22Rv1 (cell line): ENCODE measurements around the gene CNTNAP2.
"Not testable (repeated sequence)": the region's sequence is repeated elsewhere in the genome, so short reads cannot be mapped to it uniquely, and the experiment has no call there.

Source experiments
- H3K27ac ChIP-seq: fragments of 450-650 bp; 2 replicates; pipeline ENCODE4 v1.5.1; 2017
- ZFX ChIP-seq: fragments of 450-650 bp; IDR thresholded peaks from 2 replicates; pipeline ENCODE4 v1.6.1; 2017; ENCODE audit warnings: antibody characterized with exemption, borderline replicate concordance
- TF ChIP-seq, protein P1 (sequence below): fragments of 450-650 bp; IDR thresholded peaks from 2 replicates; pipeline ENCODE4 v1.5.1; 2017; ENCODE audit warnings: mild to moderate bottlenecking

Gene CNTNAP2

DNA sequence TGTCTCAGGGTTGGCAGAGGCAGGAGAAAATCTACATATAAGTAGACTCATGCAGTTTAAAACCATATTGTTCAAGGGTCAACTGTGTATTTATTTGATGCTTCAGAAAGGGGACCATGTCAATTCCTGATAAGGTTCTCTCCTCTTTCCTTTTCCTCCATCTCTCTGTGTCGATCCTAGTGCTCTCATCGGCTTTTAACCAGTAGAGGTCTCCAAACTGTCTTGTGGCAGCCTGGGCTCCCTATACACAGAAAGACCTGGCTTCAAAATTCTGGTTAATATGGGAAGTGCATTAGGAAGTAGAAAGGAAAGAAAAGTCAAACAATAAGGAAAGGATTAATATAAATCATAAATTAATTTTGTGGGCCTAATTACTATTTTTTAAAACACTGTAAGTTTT lies 2169.5 kb downstream of the CNTNAP2 start:
- no peak overlapping the region for H3K27ac ChIP-seq
- TF ChIP-seq, protein P1, sequence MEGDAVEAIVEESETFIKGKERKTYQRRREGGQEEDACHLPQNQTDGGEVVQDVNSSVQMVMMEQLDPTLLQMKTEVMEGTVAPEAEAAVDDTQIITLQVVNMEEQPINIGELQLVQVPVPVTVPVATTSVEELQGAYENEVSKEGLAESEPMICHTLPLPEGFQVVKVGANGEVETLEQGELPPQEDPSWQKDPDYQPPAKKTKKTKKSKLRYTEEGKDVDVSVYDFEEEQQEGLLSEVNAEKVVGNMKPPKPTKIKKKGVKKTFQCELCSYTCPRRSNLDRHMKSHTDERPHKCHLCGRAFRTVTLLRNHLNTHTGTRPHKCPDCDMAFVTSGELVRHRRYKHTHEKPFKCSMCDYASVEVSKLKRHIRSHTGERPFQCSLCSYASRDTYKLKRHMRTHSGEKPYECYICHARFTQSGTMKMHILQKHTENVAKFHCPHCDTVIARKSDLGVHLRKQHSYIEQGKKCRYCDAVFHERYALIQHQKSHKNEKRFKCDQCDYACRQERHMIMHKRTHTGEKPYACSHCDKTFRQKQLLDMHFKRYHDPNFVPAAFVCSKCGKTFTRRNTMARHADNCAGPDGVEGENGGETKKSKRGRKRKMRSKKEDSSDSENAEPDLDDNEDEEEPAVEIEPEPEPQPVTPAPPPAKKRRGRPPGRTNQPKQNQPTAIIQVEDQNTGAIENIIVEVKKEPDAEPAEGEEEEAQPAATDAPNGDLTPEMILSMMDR, result peak; percentile 73
- no peak for TF ChIP-seq ZFX

DNA sequence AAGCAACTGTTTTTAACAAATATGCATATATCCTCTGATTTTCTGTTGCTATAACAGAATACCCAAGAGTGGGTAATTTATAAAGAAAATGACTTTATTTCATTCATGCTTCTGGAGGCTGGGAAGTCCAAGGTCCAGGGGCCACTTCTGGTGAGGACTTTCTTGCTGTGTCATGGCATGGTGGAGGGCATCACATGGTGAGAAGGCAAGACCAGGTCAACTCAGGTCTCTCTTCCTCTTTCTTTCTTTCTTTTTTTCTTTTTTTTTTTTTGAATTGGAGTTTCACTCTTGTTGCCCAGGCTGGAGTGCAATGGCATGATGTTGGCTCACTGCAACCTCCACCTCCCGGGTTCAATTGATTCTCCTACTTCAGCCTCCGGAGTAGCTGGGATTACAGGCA lies 2170.9 kb downstream of the CNTNAP2 start:
- no peak for TF ChIP-seq ZFX
- TF ChIP-seq, protein P1, result no peak
- no peak overlapping the region for H3K27ac ChIP-seq

DNA sequence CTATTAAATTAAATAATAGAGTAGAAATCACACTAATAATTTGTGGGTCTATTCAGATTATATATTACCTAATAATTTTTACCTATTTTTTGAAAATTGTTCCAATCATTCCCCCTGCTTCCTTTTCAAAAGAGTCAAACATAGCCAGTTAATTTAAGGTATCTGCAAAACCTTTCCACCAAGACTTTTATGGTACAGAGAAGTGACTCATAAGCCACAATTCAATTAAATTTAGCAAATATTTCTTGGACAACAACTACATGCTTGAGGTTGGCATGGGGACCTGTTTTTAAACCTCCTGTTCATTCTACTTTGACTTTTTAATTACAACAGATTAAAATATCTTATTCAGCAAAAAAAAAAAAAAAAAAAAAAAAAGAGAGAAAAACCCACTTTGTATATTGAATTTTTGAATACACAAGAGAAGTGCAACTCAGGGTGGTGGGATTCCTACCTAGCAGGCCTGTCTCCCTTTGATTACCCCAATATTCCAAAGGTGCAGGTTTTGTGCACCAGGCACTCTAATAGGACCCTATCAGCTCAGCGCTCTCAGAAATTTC lies 2172.1 kb downstream of the CNTNAP2 start:
- H3K27ac ChIP-seq, result no peak overlapping the region
- TF ChIP-seq ZFX, result no peak
- TF ChIP-seq, protein P1, result no peak

DNA sequence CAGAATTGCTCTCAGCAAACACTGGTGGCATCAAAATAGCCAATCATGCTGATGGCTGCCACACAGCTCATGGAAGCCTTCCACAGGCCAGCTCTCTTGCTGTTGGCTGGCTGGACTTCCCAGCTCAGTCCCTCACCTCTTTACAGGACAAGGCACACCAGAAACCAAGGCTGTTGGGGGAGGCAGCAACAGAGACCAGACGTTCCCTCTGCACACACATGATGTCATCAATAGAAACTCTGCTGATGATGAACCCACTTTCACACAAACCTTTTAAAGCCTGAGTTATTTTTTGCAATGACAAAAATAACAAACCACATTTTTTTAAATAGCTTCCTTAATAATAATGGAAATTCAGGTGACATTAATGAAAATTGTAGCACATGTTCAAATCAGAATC lies 2173.0 kb downstream of the CNTNAP2 start:
- TF ChIP-seq, protein P1, result no peak
- no peak for TF ChIP-seq ZFX
- no peak overlapping the region for H3K27ac ChIP-seq

DNA sequence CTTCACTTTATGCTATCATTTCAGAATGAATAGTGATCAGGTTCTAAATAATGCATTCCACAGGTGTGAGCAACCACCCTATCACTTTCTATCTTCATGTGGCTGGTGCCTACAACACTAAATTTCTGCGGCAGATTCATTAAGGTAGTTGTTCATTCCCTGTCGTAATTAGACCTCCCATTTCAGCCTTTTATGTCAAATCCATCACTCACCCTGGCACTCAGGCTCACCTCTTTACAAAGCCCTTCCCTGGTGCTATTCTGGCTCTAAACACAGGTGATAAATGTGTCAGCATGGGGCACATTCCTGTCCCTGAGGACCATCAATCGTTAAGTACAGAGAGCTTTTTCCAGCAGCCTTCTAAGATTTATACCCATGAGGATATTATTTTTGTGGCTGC lies 2173.9 kb downstream of the CNTNAP2 start:
- TF ChIP-seq ZFX, result no peak
- TF ChIP-seq, protein P1, result no peak
- no peak overlapping the region for H3K27ac ChIP-seq

DNA sequence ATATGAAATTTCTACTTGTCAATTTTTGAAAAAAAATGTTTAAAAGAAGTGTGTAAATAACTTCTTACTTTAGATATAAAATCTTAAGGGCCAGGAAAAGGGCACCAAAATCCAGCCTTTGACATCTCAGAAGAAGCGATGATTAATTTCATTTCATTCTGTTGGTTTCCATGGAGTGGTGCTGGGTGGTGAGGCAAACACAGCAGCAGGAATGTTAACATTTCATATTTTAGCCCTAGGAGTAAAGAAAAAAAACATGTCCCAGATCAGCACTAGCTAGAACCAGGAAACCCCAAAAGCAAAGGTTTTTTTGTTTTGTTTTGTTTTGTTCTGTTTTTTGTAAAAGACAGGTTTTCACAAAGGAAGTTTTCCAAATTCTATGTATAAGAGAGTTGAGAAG lies 2175.2 kb downstream of the CNTNAP2 start:
- TF ChIP-seq, protein P1, result no peak
- TF ChIP-seq ZFX, result no peak
- H3K27ac ChIP-seq, result no peak overlapping the region

DNA sequence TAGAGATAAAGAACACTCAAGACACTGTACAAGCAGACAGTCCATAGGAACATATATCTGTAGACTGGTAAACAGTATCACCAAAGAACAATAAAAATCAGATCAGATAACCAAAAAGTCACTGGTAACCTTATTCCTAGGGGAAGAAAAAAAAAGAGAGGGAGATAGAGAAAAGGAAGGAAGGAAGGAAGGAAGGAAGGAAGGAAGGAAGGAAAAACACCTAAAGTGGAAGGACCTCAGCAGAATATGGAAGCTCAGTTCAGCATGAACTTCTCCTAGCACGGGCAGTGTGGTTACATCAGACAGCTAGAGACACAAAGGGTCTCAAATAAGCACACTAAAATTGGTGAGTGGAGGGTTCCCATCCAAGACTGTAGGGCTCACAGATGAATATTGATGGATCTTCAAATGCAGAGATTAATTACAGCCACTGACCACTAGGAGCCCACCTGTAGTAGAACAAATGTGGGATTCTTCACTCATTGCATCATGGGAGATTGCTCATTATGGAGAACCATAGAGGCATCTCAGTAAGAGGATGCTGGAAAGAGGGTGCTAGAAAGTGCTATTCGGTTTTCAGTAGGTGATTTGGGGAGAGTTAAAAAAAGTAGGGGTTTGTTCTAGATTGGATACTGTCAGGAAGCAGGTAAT lies 2180.5 kb downstream of the CNTNAP2 start:
- no peak overlapping the region for H3K27ac ChIP-seq
- TF ChIP-seq, protein P1, result peak; percentile 21; the same call in 1 of the 2 replicates
- TF ChIP-seq ZFX, result no peak

DNA sequence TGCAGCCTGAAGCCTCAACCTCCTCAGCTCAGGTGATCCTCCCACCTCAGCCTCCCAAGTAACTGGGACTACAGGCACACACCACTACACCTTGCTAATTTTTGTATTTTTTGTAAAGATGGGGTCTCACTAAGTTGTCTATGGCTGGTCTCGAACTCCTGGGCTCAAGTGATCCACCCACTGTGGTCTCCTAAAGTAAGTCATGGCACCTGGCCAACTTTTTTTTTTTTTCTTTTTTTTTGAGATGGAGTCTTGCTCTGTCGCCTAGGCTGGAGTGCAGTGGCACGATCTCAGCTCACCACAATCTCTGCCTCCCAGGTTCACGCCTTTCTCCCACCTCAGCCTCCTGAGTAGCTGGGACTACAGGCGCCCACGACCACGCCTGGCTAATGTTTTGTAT lies 2182.2 kb downstream of the CNTNAP2 start:
- not testable (repeated sequence) for H3K27ac ChIP-seq
